Astrocyte (in vitro differentiated cells and primary cell): ENCODE data around the gene GEN1. TPM values are rescaled to one million over a fixed set of nuclear protein-coding genes. Genes with fewer than 3 reads are reported as not detected.

Experiments used
- DNase-seq: peaks from one replicate; pipeline ENCODE4 v3.0.0-alpha.2; 2010; ENCODE audit warnings: low read depth
- FAIRE-seq: peaks from 2 replicates; lab custom pipeline; 2011; peaks lifted over from hg19 to GRCh38; lab: Jason Lieb, UNC
- H2AFZ ChIP-seq: 2 replicates; pipeline ENCODE4 v1.6.0; 2012; ENCODE audit warnings: low read depth, low read length, inconsistent platforms
- H3K27ac ChIP-seq: 2 replicates; pipeline ENCODE4 v1.5.1; 2011; ENCODE audit warnings: low read depth, low read length, inconsistent platforms
- H3K27me3 ChIP-seq: 2 replicates; pipeline ENCODE4 v1.6.0; 2011; ENCODE audit warnings: low read length, inconsistent platforms; ENCODE audit not compliant: insufficient read depth
- H3K36me3 ChIP-seq: 2 replicates; pipeline ENCODE4 v1.5.1; 2011; ENCODE audit warnings: low read length, inconsistent platforms; ENCODE audit not compliant: insufficient read depth
- H3K4me1 ChIP-seq: 2 replicates; pipeline ENCODE4 v1.5.1; 2011; ENCODE audit warnings: low read length, inconsistent platforms; ENCODE audit not compliant: insufficient read depth
- H3K4me2 ChIP-seq: 2 replicates; pipeline ENCODE4 v1.6.0; 2012; ENCODE audit warnings: low read length, inconsistent platforms
- H3K4me3 ChIP-seq: 2 replicates; pipeline ENCODE4 v1.5.1; 2011; ENCODE audit warnings: low read depth, mild to moderate bottlenecking, low read length, inconsistent platforms; ENCODE audit not compliant: insufficient read depth
- H3K79me2 ChIP-seq: 2 replicates; pipeline ENCODE4 v1.6.0; 2012; ENCODE audit warnings: mild to moderate bottlenecking, low read length, inconsistent platforms; ENCODE audit not compliant: insufficient read depth
- H3K9ac ChIP-seq: 2 replicates; pipeline ENCODE4 v1.6.0; 2012; ENCODE audit warnings: mild to moderate bottlenecking, low read length, inconsistent platforms
- H3K9me3 ChIP-seq: 2 replicates; pipeline ENCODE4 v1.5.1; 2012; ENCODE audit warnings: low read depth, mild to moderate bottlenecking, low read length, inconsistent platforms; ENCODE audit not compliant: insufficient read depth
- H4K20me1 ChIP-seq: 2 replicates; pipeline ENCODE4 v1.6.0; 2012; ENCODE audit warnings: low read length, inconsistent platforms; ENCODE audit not compliant: insufficient read depth
- H3K27ac Mint-ChIP-seq: one replicate; pipeline ENCODE4 v1.8.0; 2021; ENCODE audit warnings: mild to moderate bottlenecking, mixed read lengths; ENCODE audit not compliant: unreplicated experiment
- H3K27me3 Mint-ChIP-seq: one replicate; pipeline ENCODE4 v1.8.0; 2021; ENCODE audit warnings: low read depth, mixed read lengths; ENCODE audit not compliant: unreplicated experiment
- H3K36me3 Mint-ChIP-seq: one replicate; pipeline ENCODE4 v1.8.0; 2021; ENCODE audit warnings: low read depth, mixed read lengths; ENCODE audit not compliant: unreplicated experiment
- H3K4me1 Mint-ChIP-seq: one replicate; pipeline ENCODE4 v1.8.0; 2021; ENCODE audit warnings: low read depth, mixed read lengths; ENCODE audit not compliant: unreplicated experiment
- H3K4me3 Mint-ChIP-seq: one replicate; pipeline ENCODE4 v1.8.0; 2021; ENCODE audit warnings: mild to moderate bottlenecking, moderate library complexity, mixed read lengths; ENCODE audit not compliant: unreplicated experiment
- H3K9me3 Mint-ChIP-seq: one replicate; pipeline ENCODE4 v1.8.0; 2021; ENCODE audit warnings: mild to moderate bottlenecking, mixed read lengths; ENCODE audit not compliant: unreplicated experiment
- EZH2 ChIP-seq: IDR thresholded peaks from 2 replicates; pipeline ENCODE4 v1.6.1; 2012; ENCODE audit warnings: mild to moderate bottlenecking, low read length, inconsistent platforms; ENCODE audit not compliant: insufficient read depth
- total RNA-seq: library from RNA; stranded (reverse); gene quantifications from 2 replicates; pipeline ENCODE4 v1.2.1, GENCODE V29; 2021
- TF ChIP-seq, protein P1 (sequence below): IDR thresholded peaks from 2 replicates; pipeline ENCODE4 v1.5.1; 2011; ENCODE audit warnings: low read depth, mild to moderate bottlenecking, inconsistent platforms, low read length, moderate library complexity; ENCODE audit not compliant: insufficient read depth

GEN1 gene
- total RNA-seq, 1 donor from 2014 or later: 9.1 TPM

DNA sequence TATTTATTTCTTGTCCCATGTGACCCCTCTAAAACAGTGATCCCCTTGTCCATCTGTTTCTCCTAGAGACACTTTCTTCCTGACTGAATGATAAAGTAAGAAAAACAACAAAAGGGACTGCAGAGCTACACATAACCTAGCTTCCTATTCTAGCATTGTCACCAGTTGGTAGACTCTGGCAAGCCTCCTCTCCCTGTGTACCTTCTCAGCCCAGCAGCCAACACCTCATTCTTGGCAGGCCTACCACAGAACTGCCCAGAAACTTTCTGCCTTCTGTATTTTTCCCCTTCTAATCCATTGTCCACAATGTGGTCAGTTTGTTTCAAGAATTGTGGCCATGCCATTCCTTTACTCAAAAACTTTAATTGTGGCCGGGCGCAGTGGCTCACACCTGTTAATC lies 13.7 kb upstream of the GEN1 start:
- Mint-ChIP-seq H3K4me3 (no peak overlapping the region), H3K36me3 (peaks cover 9% of the 10 kb centered on the region), H3K4me1 (no peaks in the 10 kb centered on the region), H3K27me3 (no peaks in the 10 kb centered on the region), H3K9me3 (no peaks in the 10 kb centered on the region), H3K27ac (no peak overlapping the region)
- H3K4me2 ChIP-seq: no peak overlapping the region
- no peak overlapping the region for H3K9ac ChIP-seq
- H2AFZ ChIP-seq: no peak overlapping the region
- H3K79me2 ChIP-seq: peaks cover 6% of the 10 kb centered on the region
- H4K20me1 ChIP-seq: no peaks in the 10 kb centered on the region
- H3K27me3 ChIP-seq: no peaks in the 10 kb centered on the region
- H3K36me3 ChIP-seq: peaks cover 13% of the 10 kb centered on the region
- FAIRE-seq (no peak), DNase-seq (no peak)
- TF ChIP-seq, protein P1, sequence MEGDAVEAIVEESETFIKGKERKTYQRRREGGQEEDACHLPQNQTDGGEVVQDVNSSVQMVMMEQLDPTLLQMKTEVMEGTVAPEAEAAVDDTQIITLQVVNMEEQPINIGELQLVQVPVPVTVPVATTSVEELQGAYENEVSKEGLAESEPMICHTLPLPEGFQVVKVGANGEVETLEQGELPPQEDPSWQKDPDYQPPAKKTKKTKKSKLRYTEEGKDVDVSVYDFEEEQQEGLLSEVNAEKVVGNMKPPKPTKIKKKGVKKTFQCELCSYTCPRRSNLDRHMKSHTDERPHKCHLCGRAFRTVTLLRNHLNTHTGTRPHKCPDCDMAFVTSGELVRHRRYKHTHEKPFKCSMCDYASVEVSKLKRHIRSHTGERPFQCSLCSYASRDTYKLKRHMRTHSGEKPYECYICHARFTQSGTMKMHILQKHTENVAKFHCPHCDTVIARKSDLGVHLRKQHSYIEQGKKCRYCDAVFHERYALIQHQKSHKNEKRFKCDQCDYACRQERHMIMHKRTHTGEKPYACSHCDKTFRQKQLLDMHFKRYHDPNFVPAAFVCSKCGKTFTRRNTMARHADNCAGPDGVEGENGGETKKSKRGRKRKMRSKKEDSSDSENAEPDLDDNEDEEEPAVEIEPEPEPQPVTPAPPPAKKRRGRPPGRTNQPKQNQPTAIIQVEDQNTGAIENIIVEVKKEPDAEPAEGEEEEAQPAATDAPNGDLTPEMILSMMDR: no peak
- no peak for TF ChIP-seq EZH2
- no peak overlapping the region for H3K4me3 ChIP-seq
- H3K4me1 ChIP-seq: peaks cover 11% of the 10 kb centered on the region
- H3K27ac ChIP-seq: no peak overlapping the region
- H3K9me3 ChIP-seq: no peaks in the 10 kb centered on the region

DNA sequence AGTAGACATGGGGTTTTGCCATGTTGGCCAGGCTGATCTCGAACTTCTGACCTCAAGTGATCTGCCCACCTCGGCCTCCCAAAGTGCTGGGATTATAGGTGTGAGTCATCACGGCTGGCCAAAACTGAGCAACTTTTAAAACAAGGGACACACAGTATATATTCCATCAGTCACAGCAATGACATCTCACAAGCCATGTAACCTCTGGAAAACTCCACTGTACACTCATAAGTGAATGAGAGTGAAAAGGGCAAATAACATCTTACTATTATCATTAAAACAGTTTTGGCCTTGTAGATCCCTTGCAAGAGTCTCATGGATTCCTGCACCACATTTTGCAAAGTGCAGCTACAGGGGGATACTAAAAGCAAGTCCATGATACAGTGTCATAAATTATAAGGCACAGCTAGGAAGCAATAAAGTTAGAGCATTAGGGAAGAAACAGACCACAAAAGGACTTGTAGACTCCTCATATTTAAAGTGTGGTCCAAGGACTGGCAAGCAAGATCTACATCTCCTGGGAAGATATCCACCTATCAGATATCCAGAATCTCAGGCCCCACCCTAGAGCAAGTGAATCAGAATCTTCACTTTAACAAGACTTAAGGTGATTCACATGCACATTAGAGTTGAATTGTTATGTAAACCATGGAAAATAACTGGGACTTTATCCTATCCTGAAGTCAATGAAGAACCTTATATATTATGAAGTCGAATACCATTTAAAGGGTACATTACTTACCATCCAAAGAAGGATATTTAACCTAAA lies 6.1 kb upstream of the GEN1 start:
- H3K4me2 ChIP-seq: no peak overlapping the region
- no peaks in the 10 kb centered on the region for H3K36me3 ChIP-seq
- no peaks in the 10 kb centered on the region for H3K27me3 ChIP-seq
- no peak overlapping the region for H2AFZ ChIP-seq
- H4K20me1 ChIP-seq: peaks cover 4% of the 10 kb centered on the region
- H3K27me3 Mint-ChIP-seq: no peaks in the 10 kb centered on the region
- H3K9me3 Mint-ChIP-seq: no peaks in the 10 kb centered on the region
- TF ChIP-seq EZH2: no peak
- TF ChIP-seq, protein P1: no peak
- H3K4me1 ChIP-seq: peaks cover 3% of the 10 kb centered on the region
- H3K4me3 ChIP-seq: no peak overlapping the region
- H3K9ac ChIP-seq: no peak overlapping the region
- FAIRE-seq (no peak), DNase-seq (peak; percentile 25)
- H3K27ac Mint-ChIP-seq: no peak overlapping the region
- peaks cover 62% of the 10 kb centered on the region for H3K79me2 ChIP-seq
- no peak overlapping the region for H3K27ac ChIP-seq
- peaks cover 13% of the 10 kb centered on the region for H3K4me1 Mint-ChIP-seq
- H3K36me3 Mint-ChIP-seq: peaks cover 2% of the 10 kb centered on the region
- no peaks in the 10 kb centered on the region for H3K9me3 ChIP-seq
- no peak overlapping the region for H3K4me3 Mint-ChIP-seq

DNA sequence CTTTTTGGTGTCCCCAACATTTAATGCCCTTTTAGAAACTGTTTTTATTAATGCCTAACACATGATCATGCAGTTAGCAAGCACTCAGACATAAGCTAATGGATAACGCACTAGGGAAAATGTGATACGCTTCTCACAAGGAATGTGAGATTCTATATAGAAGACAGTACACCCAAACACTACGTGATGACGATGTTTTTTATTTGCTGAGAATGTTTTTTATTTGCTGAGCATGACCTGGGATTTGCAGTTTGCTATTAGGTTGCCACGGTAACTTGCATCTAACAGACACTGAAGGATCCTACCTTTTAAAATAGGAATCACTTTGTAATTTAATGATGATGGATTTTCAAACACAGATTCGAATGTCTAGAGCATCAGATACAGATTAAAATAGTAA lies 5.2 kb upstream of the GEN1 start:
- Histone ChIP-seq H3K4me2 (no peak overlapping the region), H3K27me3 (no peaks in the 10 kb centered on the region), H3K4me1 (peaks cover 3% of the 10 kb centered on the region), H3K4me3 (no peak overlapping the region), H3K9me3 (no peaks in the 10 kb centered on the region), H3K36me3 (no peaks in the 10 kb centered on the region), H2AFZ (no peak overlapping the region), H3K79me2 (peaks cover 66% of the 10 kb centered on the region), H3K27ac (no peak overlapping the region), H4K20me1 (peaks cover 4% of the 10 kb centered on the region), H3K9ac (no peak overlapping the region)
- DNase-seq (no peak), FAIRE-seq (no peak)
- peaks cover 2% of the 10 kb centered on the region for H3K36me3 Mint-ChIP-seq
- no peaks in the 10 kb centered on the region for H3K9me3 Mint-ChIP-seq
- H3K4me3 Mint-ChIP-seq: no peak overlapping the region
- no peak for TF ChIP-seq EZH2
- TF ChIP-seq, protein P1: no peak
- H3K27ac Mint-ChIP-seq: no peak overlapping the region
- H3K4me1 Mint-ChIP-seq: peaks cover 13% of the 10 kb centered on the region
- no peaks in the 10 kb centered on the region for H3K27me3 Mint-ChIP-seq
